HEK293 (cell line): ENCODE results near the gene SETDB2.

Experiments used
- CTCF ChIP-seq: fragments of 450-650 bp; formaldehyde crosslinking; IDR thresholded peaks from 2 replicates; pipeline ENCODE4 v1.5.1; 2016; ENCODE audit warnings: missing biosample characterization, missing genetic modification characterization
- HOXD13 ChIP-seq: sonication (generic); formaldehyde crosslinking; IDR thresholded peaks from 2 replicates; pipeline ENCODE4 v1.8.0; 2022; ENCODE audit warnings: missing genetic modification reagents, borderline replicate concordance
- ZBTB8A ChIP-seq: fragments of 450-650 bp; formaldehyde crosslinking; IDR thresholded peaks from 2 replicates; pipeline ENCODE4 v1.5.1; 2016; ENCODE audit warnings: missing biosample characterization, missing genetic modification characterization
- ZEB2 ChIP-seq: fragments of 450-650 bp; formaldehyde crosslinking; IDR thresholded peaks from 2 replicates; pipeline ENCODE4 v1.5.1; 2016; ENCODE audit warnings: missing biosample characterization, missing genetic modification characterization
- ZNF280C ChIP-seq: fragments of 450-650 bp; formaldehyde crosslinking; IDR thresholded peaks from 2 replicates; pipeline ENCODE4 v1.5.1; 2016; ENCODE audit warnings: missing biosample characterization, missing genetic modification characterization
- ZNF341 ChIP-seq: fragments of 450-650 bp; formaldehyde crosslinking; IDR thresholded peaks from 2 replicates; pipeline ENCODE4; 2016; ENCODE audit warnings: low read depth, missing biosample characterization, missing genetic modification characterization
- ZNF416 ChIP-seq: fragments of 450-650 bp; formaldehyde crosslinking; IDR thresholded peaks from 2 replicates; pipeline ENCODE4 v1.5.1; 2016; ENCODE audit warnings: missing biosample characterization, missing genetic modification characterization
- ZNF629 ChIP-seq: fragments of 450-650 bp; formaldehyde crosslinking; IDR thresholded peaks from 2 replicates; pipeline ENCODE4 v1.5.1; 2017; ENCODE audit warnings: missing biosample characterization, missing genetic modification characterization
- ZNF704 ChIP-seq: fragments of 450-650 bp; formaldehyde crosslinking; IDR thresholded peaks from 2 replicates; pipeline ENCODE4 v1.5.1; 2016; ENCODE audit warnings: missing biosample characterization, missing genetic modification characterization
- ZNF768 ChIP-seq: fragments of 450-650 bp; formaldehyde crosslinking; IDR thresholded peaks from 2 replicates; pipeline ENCODE4 v1.5.1; 2018; ENCODE audit warnings: missing biosample characterization, mild to moderate bottlenecking, missing genetic modification characterization
- ZNF777 ChIP-seq: fragments of 450-650 bp; formaldehyde crosslinking; IDR thresholded peaks from 2 replicates; pipeline ENCODE4 v1.5.1; 2017; ENCODE audit warnings: missing biosample characterization, missing genetic modification characterization, borderline replicate concordance
- TF ChIP-seq, protein P1 (sequence below): sonication (generic); formaldehyde crosslinking; IDR thresholded peaks from 2 replicates; pipeline ENCODE4 v1.8.1; 2022; ENCODE audit warnings: mild to moderate bottlenecking, moderate library complexity, missing genetic modification reagents

DNA sequence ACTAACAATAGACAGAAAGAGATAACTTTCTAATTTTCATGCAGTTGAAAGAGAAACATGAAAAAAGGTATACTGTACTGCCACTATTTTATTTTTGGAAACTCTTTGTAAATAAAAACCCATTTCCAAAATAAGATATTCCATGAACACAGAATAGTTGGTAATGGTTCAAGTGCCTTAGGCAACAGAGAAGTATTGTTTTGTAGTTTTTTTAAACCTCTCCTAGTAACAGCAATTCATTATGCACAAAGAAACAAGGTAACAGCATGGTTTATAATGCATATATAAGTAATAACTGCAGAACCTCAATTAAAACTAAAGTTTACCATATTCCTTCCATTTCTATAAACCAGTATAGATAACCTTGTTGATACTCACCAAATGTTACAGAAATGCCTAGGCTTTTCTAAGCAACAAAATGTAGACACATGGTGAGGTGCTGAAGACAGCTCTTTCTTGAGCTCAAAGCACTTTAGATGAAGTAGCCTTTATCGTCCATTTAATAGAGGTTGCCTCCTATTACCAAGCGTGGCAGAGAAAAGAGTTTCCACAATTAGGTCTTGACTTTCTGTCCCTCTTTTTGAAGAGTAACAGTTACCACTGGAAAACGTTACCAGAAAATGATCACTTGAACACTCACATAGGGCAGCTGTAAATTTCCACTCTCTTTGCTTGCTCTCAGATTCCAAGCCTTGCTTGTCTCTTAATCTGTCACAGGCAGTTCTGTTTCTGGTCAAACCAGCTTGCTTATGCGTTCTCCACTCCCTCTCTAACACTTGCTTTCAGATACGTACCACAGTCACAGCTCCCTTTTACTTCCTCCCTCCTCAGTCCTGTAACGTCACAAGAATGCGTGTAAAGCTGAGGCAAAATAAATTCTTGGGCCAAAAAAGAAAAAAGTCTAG, 43.1 kb upstream of the SETDB2 start:
- no peak for TF ChIP-seq ZNF629 (tag by site-specific recombination)
- TF ChIP-seq ZNF704 (tag by site-specific recombination): no peak
- no peak for TF ChIP-seq CTCF (tag by site-specific recombination)
- no peak for TF ChIP-seq ZNF416 (tag by site-specific recombination)
- TF ChIP-seq, protein P1, sequence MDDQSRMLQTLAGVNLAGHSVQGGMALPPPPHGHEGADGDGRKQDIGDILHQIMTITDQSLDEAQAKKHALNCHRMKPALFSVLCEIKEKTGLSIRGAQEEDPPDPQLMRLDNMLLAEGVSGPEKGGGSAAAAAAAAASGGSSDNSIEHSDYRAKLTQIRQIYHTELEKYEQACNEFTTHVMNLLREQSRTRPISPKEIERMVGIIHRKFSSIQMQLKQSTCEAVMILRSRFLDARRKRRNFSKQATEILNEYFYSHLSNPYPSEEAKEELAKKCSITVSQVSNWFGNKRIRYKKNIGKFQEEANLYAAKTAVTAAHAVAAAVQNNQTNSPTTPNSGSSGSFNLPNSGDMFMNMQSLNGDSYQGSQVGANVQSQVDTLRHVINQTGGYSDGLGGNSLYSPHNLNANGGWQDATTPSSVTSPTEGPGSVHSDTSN (CRISPR knock-in tag): no peak
- no peak for TF ChIP-seq ZNF777
- no peak for TF ChIP-seq ZBTB8A
- no peak for TF ChIP-seq ZNF280C (tag by site-specific recombination)
- no peak for TF ChIP-seq ZNF768 (tag by site-specific recombination)
- TF ChIP-seq HOXD13 (CRISPR knock-in tag): no peak
- TF ChIP-seq ZNF341 (tag by site-specific recombination): no peak
- no peak for TF ChIP-seq ZEB2
